Stimulated activated naive CD8-positive, alpha-beta T cell treated with anti-CD3 and anti-CD28 coated beads, Interleukin-15, Interleukin-2, amounts not matched to agents 100 ng/mL and 50 ng/mL, for 24 hours (primary cell): Measurements from ENCODE around the gene MRAP.

Source experiments
- H3K27ac Mint-ChIP-seq: one replicate; pipeline ENCODE4 v1.8.0; 2021; ENCODE audit warnings: mild to moderate bottlenecking, mixed read lengths
- H3K27me3 Mint-ChIP-seq: one replicate; pipeline ENCODE4 v1.8.0; 2021; ENCODE audit warnings: mixed read lengths
- H3K36me3 Mint-ChIP-seq: one replicate; pipeline ENCODE4 v1.8.0; 2021; ENCODE audit warnings: low read depth, mixed read lengths
- H3K4me1 Mint-ChIP-seq: one replicate; pipeline ENCODE4 v1.8.0; 2021; ENCODE audit warnings: low read depth, mixed read lengths
- H3K4me3 Mint-ChIP-seq: one replicate; pipeline ENCODE4 v1.8.0; 2021; ENCODE audit warnings: mild to moderate bottlenecking, mixed read lengths
- H3K9me3 Mint-ChIP-seq: one replicate; pipeline ENCODE4 v1.8.0; 2021; ENCODE audit warnings: mixed read lengths

The MRAP gene

DNA sequence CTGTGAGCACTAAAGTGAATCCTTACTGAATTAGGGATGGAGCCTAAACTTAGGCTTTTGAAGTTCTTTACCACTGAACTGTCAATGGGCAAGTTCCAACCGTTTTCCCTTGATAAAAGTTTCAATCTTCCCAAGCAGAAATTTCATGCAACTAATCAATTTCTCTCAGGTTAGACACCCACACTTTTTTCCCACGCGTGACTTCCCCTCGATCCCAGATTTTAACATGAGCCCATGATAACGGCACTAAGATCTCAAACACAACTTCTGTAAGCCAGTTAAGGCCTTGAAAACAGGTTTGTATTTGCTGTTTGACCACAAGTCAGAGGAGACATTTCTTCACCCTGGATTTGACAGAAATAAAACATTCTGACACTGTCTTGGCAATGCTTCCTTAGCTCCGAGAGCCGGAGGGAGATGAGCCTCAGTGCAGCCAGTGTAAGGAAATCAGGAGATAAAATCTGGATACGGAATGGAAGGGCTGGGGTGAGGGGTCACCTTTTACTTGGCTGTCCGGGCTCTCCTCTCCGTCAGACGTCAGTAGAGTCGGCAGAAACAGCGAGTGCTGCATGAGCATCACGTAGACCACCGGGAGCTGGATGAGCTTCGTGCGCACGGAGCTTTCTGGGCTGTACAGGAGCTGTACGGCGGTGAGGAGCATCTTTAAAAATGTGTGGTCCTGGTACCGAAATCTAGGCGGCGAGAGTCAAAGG lies 39.7 kb downstream of the MRAP start:
- no peak overlapping the region for H3K4me3 Mint-ChIP-seq
- no peaks in the 10 kb centered on the region for H3K4me1 Mint-ChIP-seq
- no peak overlapping the region for H3K27ac Mint-ChIP-seq
- no peaks in the 10 kb centered on the region for H3K27me3 Mint-ChIP-seq
- H3K9me3 Mint-ChIP-seq = no peaks in the 10 kb centered on the region
- H3K36me3 Mint-ChIP-seq = peaks cover 78% of the 10 kb centered on the region

DNA sequence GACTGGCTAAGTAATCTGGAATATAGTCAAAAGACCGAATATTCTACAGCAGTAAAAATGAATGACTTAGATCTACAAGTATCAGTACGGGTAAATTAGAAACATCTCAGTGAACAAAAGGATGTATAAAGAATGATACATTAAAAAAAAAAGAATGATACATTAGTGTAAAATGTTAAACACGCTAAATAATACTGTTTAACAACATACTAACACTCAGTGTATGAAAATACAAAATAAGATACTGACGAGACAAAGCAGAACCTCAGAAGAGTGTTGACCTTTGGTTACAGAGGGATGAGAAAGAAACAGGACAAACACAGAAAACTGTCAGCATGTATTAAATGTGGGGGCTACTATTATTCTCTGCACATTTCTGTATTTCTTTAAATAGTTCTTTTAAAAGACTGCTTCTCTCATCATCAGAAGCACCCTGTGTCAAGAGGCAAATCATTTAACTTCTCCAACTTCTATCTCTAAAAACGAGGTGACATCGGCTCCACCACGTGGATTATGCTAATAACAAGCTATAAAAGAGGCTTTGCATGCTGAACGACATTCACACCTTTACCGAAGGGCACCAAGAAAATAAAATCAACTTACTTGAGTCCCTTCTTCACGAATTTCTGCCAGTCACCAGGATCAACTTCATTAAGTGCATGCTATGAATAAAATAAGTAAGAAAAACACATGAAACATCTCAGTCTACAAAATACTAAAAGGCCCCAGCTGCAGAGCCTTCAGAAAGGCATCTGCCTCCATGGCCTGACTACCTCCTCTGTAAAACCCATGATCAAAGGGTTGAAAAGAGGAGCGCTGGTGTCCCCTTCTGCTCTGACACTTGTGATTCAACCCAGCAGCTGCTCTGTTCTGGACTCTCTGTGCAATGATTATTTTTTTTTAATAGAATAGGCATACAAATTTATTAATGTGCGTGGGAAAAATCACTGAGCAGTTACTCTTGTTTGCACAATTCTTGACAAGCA lies 42.5 kb downstream of the MRAP start:
- peaks cover 84% of the 10 kb centered on the region for H3K36me3 Mint-ChIP-seq
- H3K27me3 Mint-ChIP-seq = no peaks in the 10 kb centered on the region
- H3K4me3 Mint-ChIP-seq = no peak overlapping the region
- no peaks in the 10 kb centered on the region for H3K4me1 Mint-ChIP-seq
- H3K9me3 Mint-ChIP-seq = peaks cover 8% of the 10 kb centered on the region
- no peak overlapping the region for H3K27ac Mint-ChIP-seq

DNA sequence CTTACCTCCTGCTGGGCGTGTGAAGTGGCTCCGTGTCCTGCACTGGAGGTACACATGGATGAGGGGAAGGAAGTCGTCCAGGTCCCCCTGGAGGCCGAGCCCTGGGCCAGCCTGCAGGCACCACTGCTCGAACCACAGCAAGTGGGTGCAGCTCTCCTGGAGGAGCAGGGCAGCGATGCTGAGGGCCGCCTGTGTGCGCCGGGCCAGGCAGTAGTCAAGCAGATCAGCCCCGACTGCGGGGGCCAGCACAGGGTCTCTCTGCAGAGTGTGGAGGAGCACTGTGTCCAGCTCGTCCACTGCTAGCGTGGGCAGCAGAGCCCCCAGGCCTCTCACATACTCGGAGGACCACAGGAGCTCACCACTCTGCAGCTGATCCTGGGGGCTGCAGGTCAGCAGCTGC lies 48.3 kb downstream of the MRAP start:
- H3K36me3 Mint-ChIP-seq = peaks cover 88% of the 10 kb centered on the region

DNA sequence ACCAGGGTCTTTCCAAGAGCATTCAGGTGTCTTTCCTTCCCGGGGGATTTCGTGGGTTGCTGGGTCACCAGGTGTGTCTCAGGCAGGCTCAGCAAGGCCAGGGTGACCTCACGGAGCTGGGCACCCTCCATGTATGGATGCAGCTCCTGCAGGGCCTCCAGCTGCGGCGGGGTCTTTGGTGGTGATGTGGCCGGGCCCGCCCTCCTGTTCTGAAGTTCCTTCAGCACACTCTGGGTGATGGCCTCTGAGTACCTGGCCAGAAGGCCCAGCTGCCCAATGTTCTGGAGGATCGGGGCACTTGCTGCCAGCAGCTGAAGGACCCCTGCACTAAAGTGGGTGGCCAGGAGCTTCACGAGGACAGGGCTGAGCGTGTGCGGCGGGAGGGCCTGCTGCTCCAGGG lies 48.7 kb downstream of the MRAP start:
- Mint-ChIP-seq H3K27me3 (no peaks in the 10 kb centered on the region), H3K27ac (no peak overlapping the region), H3K4me1 (no peaks in the 10 kb centered on the region), H3K36me3 (peaks cover 92% of the 10 kb centered on the region), H3K4me3 (no peak overlapping the region), H3K9me3 (peaks cover 8% of the 10 kb centered on the region)

More for the DNA sequence above, 48.3 kb downstream of the MRAP start:
- no peaks in the 10 kb centered on the region for H3K27me3 Mint-ChIP-seq
- H3K9me3 Mint-ChIP-seq = peaks cover 8% of the 10 kb centered on the region
- H3K4me1 Mint-ChIP-seq = no peaks in the 10 kb centered on the region
- no peak overlapping the region for H3K27ac Mint-ChIP-seq
- no peak overlapping the region for H3K4me3 Mint-ChIP-seq

DNA sequence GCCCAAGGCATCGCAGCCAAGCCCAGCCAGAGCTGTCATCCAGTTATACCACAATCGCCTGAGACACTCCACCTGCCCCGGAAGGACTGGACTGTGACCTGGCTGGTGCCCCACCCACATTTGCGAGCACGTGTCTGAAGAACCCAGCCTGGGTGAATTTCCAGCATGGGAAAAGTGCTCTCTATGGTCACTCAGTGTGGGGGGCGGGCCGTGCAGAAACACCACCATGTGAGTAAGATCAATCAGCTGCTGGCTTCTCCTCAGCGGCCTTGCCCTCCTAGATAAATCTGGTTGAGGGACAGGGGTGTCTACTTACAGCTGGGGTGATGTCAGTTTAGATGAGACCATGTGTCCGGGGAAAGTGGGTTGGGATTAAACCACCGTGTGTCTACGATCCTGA lies 49.3 kb downstream of the MRAP start:
- Mint-ChIP-seq H3K27ac (no peak overlapping the region), H3K9me3 (peaks cover 8% of the 10 kb centered on the region), H3K36me3 (peaks cover 92% of the 10 kb centered on the region), H3K4me1 (no peaks in the 10 kb centered on the region), H3K27me3 (no peaks in the 10 kb centered on the region), H3K4me3 (no peak overlapping the region)

DNA sequence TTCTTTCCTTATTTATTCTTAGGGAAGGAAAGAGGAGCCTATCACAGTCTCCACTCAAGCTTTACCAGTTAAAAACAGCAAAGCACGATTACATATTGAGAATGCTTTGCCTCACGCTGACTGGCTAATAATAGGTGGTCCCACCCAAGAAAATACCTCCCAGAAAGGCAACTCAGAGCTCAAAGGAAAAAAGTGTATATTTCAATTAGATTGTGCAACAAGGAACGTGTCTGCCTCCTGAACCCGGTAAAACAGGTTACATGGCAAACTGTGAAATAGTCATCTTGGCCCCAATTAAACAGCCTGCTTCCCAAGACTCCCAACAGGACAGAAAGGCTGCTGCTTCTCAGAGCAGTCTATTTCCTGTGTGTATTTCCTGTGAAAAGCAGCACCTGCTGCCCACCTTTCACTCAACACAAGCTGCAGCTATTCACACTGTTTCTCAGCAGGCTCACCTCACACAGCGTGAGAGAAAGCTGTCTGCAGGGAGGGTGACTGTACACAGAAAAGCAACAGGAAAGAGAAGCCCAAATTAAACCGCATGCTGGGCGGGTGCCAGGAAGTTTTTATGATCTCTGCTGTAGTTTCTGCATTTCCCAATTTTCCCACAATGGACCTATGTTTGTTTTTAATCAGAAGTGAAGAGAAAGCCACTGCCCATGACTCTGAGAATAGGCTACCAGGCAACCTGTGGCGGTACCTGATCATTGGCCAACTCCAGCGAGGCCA lies 50.1 kb downstream of the MRAP start:
- Mint-ChIP-seq H3K36me3 (peaks cover 92% of the 10 kb centered on the region), H3K27ac (no peak overlapping the region), H3K27me3 (no peaks in the 10 kb centered on the region), H3K4me3 (no peak overlapping the region), H3K9me3 (peaks cover 8% of the 10 kb centered on the region), H3K4me1 (no peaks in the 10 kb centered on the region)

DNA sequence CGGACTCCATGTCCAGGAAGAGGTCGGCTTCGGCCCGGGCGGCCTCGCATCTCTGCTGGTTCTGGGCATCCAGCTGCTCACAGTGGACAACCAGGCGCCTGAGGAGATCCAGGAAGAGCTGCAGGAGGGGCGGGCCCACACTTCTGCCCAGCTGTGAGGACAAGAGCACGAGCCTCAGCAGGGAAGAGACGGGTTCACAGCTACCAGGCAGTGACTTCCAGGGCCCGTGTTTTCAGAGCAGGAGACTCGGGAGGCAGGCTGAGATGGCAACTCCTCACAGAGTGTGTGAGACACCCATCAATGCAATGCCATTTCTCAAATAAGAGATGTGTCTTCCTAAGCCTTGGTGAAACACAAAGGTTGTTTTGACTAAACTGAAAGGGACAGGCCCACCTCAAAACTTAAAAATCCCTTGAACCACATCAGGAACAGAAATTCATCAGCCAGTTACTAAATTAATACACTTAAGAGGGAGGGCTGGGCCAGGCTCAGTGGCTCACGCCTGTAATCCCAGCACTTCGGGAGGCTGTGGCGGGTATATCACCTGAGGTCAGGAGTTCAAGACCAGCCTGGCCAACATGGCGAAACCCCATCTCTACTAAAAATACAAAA lies 50.8 kb downstream of the MRAP start:
- Mint-ChIP-seq H3K4me1 (no peaks in the 10 kb centered on the region), H3K4me3 (no peak overlapping the region), H3K36me3 (peaks cover 92% of the 10 kb centered on the region), H3K9me3 (peaks cover 7% of the 10 kb centered on the region), H3K27ac (no peak overlapping the region), H3K27me3 (no peaks in the 10 kb centered on the region)

DNA sequence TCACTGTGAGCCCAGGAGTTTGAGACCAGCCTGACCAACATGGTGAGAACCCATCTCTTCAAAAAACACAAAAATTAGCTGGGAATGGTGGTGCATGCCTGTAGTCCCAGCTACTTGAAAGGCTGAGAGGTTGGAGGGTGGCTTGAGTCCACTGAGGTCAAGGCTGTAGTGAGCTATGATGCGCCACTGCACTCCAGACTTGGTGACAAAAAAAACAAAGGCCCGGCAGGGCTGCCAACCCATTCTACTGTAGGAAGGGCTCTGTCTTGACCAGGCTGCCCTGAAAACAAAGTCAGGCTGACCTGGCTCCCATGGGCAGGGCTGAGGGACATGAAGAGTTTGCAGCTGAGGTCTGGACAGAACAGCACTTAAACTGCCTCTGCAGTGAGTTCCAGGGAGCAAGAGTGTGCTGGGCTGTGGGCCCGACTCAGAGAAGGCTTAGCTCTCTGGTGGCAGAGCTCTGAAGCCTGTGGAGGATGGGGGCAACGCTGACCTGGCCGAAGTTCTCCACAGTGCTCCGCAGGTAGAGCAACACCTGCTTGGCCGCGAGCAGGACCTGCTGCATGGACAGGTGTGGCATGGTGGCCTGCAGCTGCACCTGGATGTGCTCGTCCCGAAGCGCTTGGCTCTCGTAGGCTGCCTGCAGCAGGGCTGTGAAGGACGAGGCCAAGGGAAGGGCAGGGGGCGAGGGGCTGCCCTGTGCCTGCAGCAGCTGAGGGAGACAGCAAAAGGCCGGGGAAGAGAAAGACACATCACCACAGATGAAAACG lies 51.7 kb downstream of the MRAP start:
- Mint-ChIP-seq H3K4me3 (no peak overlapping the region), H3K27me3 (no peaks in the 10 kb centered on the region), H3K27ac (no peak overlapping the region), H3K4me1 (no peaks in the 10 kb centered on the region), H3K36me3 (peaks cover 92% of the 10 kb centered on the region), H3K9me3 (no peaks in the 10 kb centered on the region)

DNA sequence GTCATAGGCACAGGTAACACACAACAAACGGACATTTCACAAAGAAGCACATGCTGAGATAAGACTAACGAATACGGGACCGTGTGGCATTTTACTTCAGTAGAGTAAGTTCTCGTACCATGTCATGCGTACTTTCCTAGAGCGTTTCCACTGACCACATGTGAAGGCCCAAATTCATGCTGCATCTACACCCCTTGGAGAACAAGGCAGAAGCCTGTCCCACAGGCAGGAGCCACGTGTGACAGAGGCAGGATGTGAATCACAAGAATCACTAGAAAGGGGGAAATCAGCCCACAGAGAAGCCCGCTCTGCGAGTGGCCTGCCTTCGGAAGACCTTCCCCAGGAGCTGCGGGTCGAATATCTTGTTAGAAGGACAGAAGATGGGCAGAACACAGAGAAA lies 52.3 kb downstream of the MRAP start:
- Mint-ChIP-seq H3K27ac (no peak overlapping the region), H3K36me3 (peaks cover 92% of the 10 kb centered on the region)

DNA sequence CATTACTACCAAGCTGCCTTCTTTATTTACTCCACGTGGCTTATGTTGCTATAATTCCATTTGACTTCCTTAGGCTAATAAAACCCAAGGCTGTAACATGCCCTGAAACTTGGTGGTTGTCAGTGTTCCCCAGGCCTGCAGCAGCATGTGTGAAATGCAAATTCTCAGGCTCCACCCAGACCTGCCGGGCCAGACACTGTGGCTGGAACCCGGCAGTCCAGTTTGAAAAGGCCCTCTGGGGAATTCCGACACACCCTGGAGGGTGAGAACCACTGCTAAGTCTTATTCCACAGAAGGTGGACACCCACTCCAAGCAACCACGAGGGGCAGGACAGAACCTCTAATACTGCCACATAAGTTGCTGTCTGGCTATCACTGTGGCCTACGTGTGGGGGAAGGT lies 52.8 kb downstream of the MRAP start:
- Mint-ChIP-seq H3K27me3 (no peaks in the 10 kb centered on the region), H3K36me3 (peaks cover 92% of the 10 kb centered on the region), H3K27ac (no peak overlapping the region), H3K9me3 (no peaks in the 10 kb centered on the region), H3K4me1 (no peaks in the 10 kb centered on the region), H3K4me3 (no peak overlapping the region)

More for the DNA sequence above, 52.3 kb downstream of the MRAP start:
- H3K4me3 Mint-ChIP-seq = no peak overlapping the region
- H3K9me3 Mint-ChIP-seq = no peaks in the 10 kb centered on the region
- no peaks in the 10 kb centered on the region for H3K27me3 Mint-ChIP-seq
- no peaks in the 10 kb centered on the region for H3K4me1 Mint-ChIP-seq

DNA sequence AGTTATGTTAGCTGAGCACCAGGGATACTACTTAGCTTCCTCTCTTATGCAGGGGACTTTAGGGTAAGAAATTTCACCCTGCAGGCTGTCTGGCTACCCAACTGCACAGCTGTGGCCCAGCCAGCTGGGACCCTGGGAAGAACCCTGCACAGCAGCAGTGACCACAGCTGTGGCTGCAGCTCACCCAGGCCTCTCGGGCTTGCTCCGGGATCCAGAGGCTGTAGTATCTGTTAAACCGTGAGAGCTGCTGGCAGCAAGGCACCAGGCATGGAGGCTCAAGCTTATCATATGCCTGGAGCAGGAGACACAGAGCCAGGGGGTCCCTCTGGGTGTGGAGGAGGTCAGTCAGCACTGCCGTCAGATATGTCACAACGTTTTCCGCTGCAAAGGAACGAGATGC lies 53.9 kb downstream of the MRAP start:
- peaks cover 92% of the 10 kb centered on the region for H3K36me3 Mint-ChIP-seq
- no peak overlapping the region for H3K4me3 Mint-ChIP-seq
- no peak overlapping the region for H3K27ac Mint-ChIP-seq
- H3K4me1 Mint-ChIP-seq = no peaks in the 10 kb centered on the region
- H3K27me3 Mint-ChIP-seq = no peaks in the 10 kb centered on the region
- no peaks in the 10 kb centered on the region for H3K9me3 Mint-ChIP-seq

DNA sequence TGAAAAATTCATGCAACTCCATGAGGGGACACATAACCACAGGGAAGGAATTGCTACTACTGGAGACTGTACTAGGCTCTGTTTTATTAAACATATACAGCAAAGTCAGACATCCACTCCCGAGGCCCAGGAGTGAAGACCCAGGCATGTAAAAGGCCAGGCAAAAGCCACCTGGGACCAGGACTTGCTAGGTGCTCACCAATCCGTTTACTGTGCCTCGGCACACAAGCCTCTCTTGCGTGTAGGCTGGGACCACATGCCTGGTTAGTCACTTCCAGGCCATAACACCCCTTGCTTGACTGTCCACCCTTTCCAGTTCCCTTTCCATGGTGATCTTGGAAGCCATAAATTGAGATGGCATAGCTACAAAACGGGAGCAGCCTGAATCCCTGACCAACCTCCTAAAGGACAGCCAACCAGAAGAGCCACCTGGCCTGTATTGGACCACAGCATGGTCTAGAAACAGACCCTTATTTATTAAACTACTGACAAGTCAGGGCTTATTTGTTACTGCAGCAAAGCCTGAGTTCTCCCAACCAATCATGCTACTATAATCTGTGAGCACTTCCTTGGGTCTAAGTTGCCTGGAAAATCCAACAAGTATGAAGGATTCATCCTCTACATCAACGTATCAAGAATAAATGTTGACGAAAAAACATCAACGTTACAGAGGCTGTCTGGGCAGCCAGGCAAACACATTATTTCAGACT lies 54.5 kb downstream of the MRAP start:
- Mint-ChIP-seq H3K9me3 (no peaks in the 10 kb centered on the region), H3K27ac (no peak overlapping the region), H3K36me3 (peaks cover 90% of the 10 kb centered on the region), H3K4me1 (no peaks in the 10 kb centered on the region), H3K4me3 (no peak overlapping the region), H3K27me3 (no peaks in the 10 kb centered on the region)

DNA sequence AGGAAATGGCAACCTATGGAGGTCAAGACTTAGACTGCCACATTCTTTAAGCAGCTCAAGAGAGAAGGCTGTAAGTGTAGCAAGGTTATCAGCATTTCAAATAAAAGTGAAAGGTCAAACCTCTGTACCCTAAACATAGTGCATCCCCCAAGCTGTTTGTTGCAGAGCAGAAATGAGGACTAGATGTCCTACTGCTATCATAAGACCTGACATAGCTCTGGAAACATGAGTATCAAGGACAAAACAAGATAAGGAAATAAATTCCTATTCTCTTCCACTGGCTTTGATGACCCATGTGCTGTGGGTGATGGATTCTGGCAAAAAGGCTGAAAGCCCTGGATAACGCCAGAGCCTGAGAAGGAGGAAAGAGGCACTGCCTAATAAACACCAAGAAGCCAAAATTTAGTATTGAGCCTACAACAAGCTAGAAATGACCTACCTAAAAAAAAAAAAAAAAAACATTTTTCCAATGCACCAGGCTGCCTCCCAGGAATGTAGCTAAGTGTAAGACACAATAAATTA lies 58.3 kb downstream of the MRAP start:
- Mint-ChIP-seq H3K4me3 (no peak overlapping the region), H3K27me3 (no peaks in the 10 kb centered on the region), H3K36me3 (peaks cover 91% of the 10 kb centered on the region), H3K27ac (no peak overlapping the region), H3K4me1 (no peaks in the 10 kb centered on the region), H3K9me3 (no peaks in the 10 kb centered on the region)
